Ovary (tissue), 9 donors: ENCODE measurements around the gene LAMTOR4. TPM values are rescaled to one million over a fixed set of nuclear protein-coding genes. Genes with fewer than 3 reads are reported as not detected.
"Not testable (repeated sequence)": the region's sequence is repeated elsewhere in the genome, so short reads cannot be mapped to it uniquely, and the experiment has no call there.

Experiments used
- DNase-seq, 5 donors: peaks; one replicate each; pipeline ENCODE4 v3.0.0-alpha.2; 2019 to 2020
- H3K27ac ChIP-seq, 2 donors: fragments of 200-600 bp; one replicate each; pipeline versions ENCODE4 v1.5.1 to v1.8.0; 2019 to 2022
- H3K27me3 ChIP-seq: fragments of 200-600 bp; one replicate; pipeline ENCODE4 v1.8.0; 2022
- H3K36me3 ChIP-seq: fragments of 200-600 bp; sonication (generic); one replicate; pipeline ENCODE4 v1.5.1; 2019
- H3K4me1 ChIP-seq: one replicate; pipeline ENCODE4 v1.8.1; 2013; ENCODE audit warnings: mild to moderate bottlenecking, moderate library complexity; ENCODE audit not compliant: insufficient read depth
- H3K4me3 ChIP-seq: fragments of 200-600 bp; sonication (generic); one replicate; pipeline ENCODE4 v1.5.1; 2017
- H3K9me3 ChIP-seq, 2 donors: fragments of 200-600 bp in 1 of 2; sonication (generic) in 1 of 2; one replicate each; pipeline versions ENCODE4 v1.5.1 to v1.8.1; 2013 to 2019; ENCODE audit warnings: mild to moderate bottlenecking in 1 of 2, moderate library complexity in 1 of 2
- EP300 ChIP-seq: sonication (generic); formaldehyde crosslinking; IDR thresholded peaks from one replicate; pipeline ENCODE4 v1.6.1; 2017; ENCODE audit warnings: antibody characterized with exemption
- POLR2A ChIP-seq: fragments of 450-650 bp; IDR thresholded peaks from one replicate; pipeline ENCODE4 v1.6.1; 2017; ENCODE audit warnings: antibody characterized with exemption, mild to moderate bottlenecking, moderate library complexity
- WGBS, 3 donors: extraction: QIAGEN DNeasy Blood & Tissue Kit in 1 of 3; methylation state at CpG; one replicate each; pipeline versions ENCODE4 v1.1.5 to v1.1.7; 2013 to 2017; 5-methylcytosine and 5-hydroxymethylcytosine counted together
- intact Hi-C, 4 donors: fragments of 100-400 bp; cut with DNase I; formaldehyde crosslinking; loops; one replicate each; pipeline versions ENCODE4 v1.11.0 to v1.15.1; 2022 to 2023
- polyA plus RNA-seq, 2 donors: library from polyadenylated mRNA; stranded (reverse); fragments of 200-250 nt in 1 of 2; fragments of 350-450 nt in 1 of 2; fragmentation: Illumina TruSeq in 1 of 2; extraction: RNeasy Lipid Tissue Mini Kit (QIAGEN cat#74804) in 1 of 2; gene quantifications; one replicate each; pipeline ENCODE4 v1.2.3, GENCODE V29; 2013 to 2014
- total RNA-seq, 7 donors: library from RNA; depleted of rRNA in 2 of 7; stranded (reverse); fragments of >200 nt in 2 of 7; fragmentation: NEBNext Ultra II Directional in 3 of 7; extraction: Animal tissue kit (Norgen Biotek cat#: 25700) in 3 of 7; gene quantifications; one replicate each; pipeline versions ENCODE4 v1.1.0 to v1.2.4, GENCODE V29; 2016 to 2023
- TF ChIP-seq, protein P1 (sequence below), 3 donors: fragments of 450-650 bp in 2 of 3; fragments of 200-600 bp in 1 of 3; IDR thresholded peaks; one replicate each; pipeline versions ENCODE4 v1.5.1 to v1.8.0; 2016 to 2022; ENCODE audit warnings: antibody characterized with exemption in 3 of 3, mild to moderate bottlenecking in 1 of 3
- donor health status: DM: no; HTN: no; CAD: no; lungs with moderate emphysema.
- donor health status: DM: no; HTN: no; CAD: no.
- donor health status: Bipolar disorder and iron deficiency.
- donor health status: DM: yes; HTN: yes; CAD: no.
- donor health status: DM: no; HTN: no; CAD: no.
- donor health status: DM: yes; HTN: yes; CAD: no.

LAMTOR4 gene
- total and polyA plus RNA-seq, 9 donors = 10.3 to 246 (median 108) TPM

GRCh38 chr7:100190048-100190711, 41.5 kb downstream of the LAMTOR4 start:
- 58 to 74% (median 70%) methylated on average over 4 of the region's 4 CpGs for WGBS, 3 donors
- no peak for TF ChIP-seq EP300
- TF ChIP-seq, protein P1, sequence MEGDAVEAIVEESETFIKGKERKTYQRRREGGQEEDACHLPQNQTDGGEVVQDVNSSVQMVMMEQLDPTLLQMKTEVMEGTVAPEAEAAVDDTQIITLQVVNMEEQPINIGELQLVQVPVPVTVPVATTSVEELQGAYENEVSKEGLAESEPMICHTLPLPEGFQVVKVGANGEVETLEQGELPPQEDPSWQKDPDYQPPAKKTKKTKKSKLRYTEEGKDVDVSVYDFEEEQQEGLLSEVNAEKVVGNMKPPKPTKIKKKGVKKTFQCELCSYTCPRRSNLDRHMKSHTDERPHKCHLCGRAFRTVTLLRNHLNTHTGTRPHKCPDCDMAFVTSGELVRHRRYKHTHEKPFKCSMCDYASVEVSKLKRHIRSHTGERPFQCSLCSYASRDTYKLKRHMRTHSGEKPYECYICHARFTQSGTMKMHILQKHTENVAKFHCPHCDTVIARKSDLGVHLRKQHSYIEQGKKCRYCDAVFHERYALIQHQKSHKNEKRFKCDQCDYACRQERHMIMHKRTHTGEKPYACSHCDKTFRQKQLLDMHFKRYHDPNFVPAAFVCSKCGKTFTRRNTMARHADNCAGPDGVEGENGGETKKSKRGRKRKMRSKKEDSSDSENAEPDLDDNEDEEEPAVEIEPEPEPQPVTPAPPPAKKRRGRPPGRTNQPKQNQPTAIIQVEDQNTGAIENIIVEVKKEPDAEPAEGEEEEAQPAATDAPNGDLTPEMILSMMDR (IDR thresholded peaks at IDR 0.05) = no peak
- no peak for TF ChIP-seq POLR2A
- intact Hi-C loops = no loop called here
- no peak overlapping the region for H3K27ac ChIP-seq
- H3K36me3 ChIP-seq = no peaks in the 10 kb centered on the region
- no peaks in the 10 kb centered on the region for H3K27me3 ChIP-seq
- no peak for DNase-seq
- H3K4me1 ChIP-seq = no peaks in the 10 kb centered on the region
- no peaks in the 10 kb centered on the region for H3K9me3 ChIP-seq
- no peak overlapping the region for H3K4me3 ChIP-seq

GRCh38 chr7:100191775-100192174, 43.1 kb downstream of the LAMTOR4 start:
- WGBS, 3 donors = 7 to 23% (median 9%) methylated on average over 2 of the region's 2 CpGs
- no peak overlapping the region for H3K4me3 ChIP-seq
- no peak overlapping the region for H3K27ac ChIP-seq
- intact Hi-C loops = no loop called here
- TF ChIP-seq EP300 (no peak), POLR2A (no peak)
- TF ChIP-seq, protein P1 (IDR thresholded peaks at IDR 0.05) = no peak
- H3K4me1 ChIP-seq = no peaks in the 10 kb centered on the region
- H3K36me3 ChIP-seq = no peaks in the 10 kb centered on the region
- H3K9me3 ChIP-seq = no peaks in the 10 kb centered on the region
- H3K27me3 ChIP-seq = no peaks in the 10 kb centered on the region
- no peak for DNase-seq

GRCh38 chr7:100192281-100192862, 43.7 kb downstream of the LAMTOR4 start:
- intact Hi-C loops, H3K36me3 ChIP-seq, H3K27me3 ChIP-seq, DNase-seq, H3K9me3 ChIP-seq, H3K27ac ChIP-seq, H3K4me1 ChIP-seq, H3K4me3 ChIP-seq: not testable (repeated sequence)
- 66 to 77% (median 66%) methylated on average over 6 of the region's 6 CpGs for WGBS, 3 donors

DNA sequence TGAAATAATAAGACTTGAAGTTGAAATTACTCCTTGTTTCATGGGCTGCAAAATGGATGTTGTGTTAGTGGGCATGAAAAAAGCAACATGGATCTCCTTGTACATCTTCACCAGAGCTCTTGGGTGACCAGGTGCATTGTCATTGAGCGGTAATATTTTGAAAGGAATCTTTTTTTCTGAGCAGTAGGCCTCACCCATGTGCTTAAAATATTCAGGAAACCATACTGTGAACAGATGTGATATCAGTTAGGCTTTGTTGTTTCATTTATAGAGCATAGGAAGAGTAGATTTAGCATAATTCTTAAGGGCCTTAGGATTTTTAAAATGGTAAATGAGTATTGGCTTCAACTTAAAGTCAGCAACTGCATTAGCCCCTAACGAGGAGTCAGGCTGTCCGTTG, 44.3 kb downstream of the LAMTOR4 start:
- Histone ChIP-seq H3K27me3 (no peaks in the 10 kb centered on the region), H3K9me3 (no peaks in the 10 kb centered on the region), H3K27ac (no peak overlapping the region), H3K4me1 (no peaks in the 10 kb centered on the region), H3K4me3 (no peak overlapping the region), H3K36me3 (no peaks in the 10 kb centered on the region)
- intact Hi-C loops = no loop called here
- no peak for DNase-seq
- TF ChIP-seq, protein P1 (IDR thresholded peaks at IDR 0.05) = no peak
- no peak for TF ChIP-seq POLR2A
- TF ChIP-seq EP300 = no peak
- WGBS, 3 donors = 77 to 94% (median 79%) methylated on average over 3 of the region's 3 CpGs

- Histone ChIP-seq H3K4me1 (no peaks in the 10 kb centered on the region), H3K36me3 (no peaks in the 10 kb centered on the region), H3K27me3 (no peaks in the 10 kb centered on the region), H3K27ac (no peak overlapping the region), H3K4me3 (no peak overlapping the region), H3K9me3 (no peaks in the 10 kb centered on the region)
- intact Hi-C loops = no loop called here
- 75 to 83% (median 77%) methylated on average over 2 of the region's 2 CpGs for WGBS, 3 donors
- DNase-seq = no peak
- TF ChIP-seq EP300 = no peak
- TF ChIP-seq POLR2A = no peak
- TF ChIP-seq, protein P1 (IDR thresholded peaks at IDR 0.05) = no peak
Measured at GRCh38 chr7:100195222-100195621, 46.5 kb downstream of the LAMTOR4 start.

DNA sequence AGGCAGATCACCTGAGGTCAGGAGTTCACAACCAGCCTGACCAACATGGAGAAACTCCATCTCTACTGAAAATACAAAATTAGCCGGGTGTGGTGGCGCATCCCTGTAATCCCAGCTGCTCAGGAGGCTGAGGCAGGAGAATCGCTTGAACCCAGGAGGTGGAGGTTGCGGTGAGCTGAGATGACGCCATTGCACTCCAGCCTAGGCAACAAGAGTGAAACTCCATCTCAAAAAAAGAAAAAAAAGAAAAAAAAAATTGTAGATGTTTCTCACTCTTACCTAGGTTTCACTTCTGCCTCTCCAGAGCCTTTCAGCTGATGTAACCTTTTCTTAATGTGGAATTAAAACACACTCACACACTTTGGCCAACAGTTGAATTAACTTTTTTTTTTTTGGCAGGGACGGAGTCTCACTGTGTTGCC, 47.2 kb downstream of the LAMTOR4 start:
- H3K27ac ChIP-seq, H3K27me3 ChIP-seq, H3K4me1 ChIP-seq, intact Hi-C loops, H3K9me3 ChIP-seq, H3K4me3 ChIP-seq, DNase-seq, H3K36me3 ChIP-seq: not testable (repeated sequence)
- WGBS, 3 donors = 95 to 98% (median 97%) methylated on average over 6 of the region's 6 CpGs
